DMS 273 (cell line): ENCODE measurements around the gene CHMP4B.

Experiments used
- DNase-seq: peaks from one replicate; lab custom pipeline; 2025; ENCODE audit not compliant: unreplicated experiment; lab: John Stamatoyannopoulos, UW

CHMP4B gene

DNA sequence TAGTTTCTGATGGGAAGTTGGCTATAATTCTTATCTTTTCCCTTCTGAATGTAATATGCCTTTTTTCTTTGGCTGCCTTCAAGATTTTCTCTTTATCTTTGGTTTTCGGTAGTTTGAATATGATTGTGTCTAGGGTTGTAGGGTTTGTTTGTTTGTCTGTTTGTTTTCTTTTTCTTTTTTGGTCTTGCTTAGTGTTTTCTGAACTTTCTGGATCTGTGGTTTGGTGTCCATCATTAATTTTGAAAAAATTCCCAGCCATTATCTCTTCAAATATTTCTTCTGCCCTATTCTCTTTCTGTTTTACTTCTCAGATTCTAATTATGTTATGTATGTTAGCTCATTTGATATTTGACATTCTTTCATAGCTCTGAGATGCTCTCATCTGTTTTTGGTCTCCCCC, 79.4 kb downstream of the CHMP4B start:
- DNase-seq, result no peak

GRCh38 chr20:33893314-33893713, 82.2 kb downstream of the CHMP4B start:
- no peak for DNase-seq

DNA sequence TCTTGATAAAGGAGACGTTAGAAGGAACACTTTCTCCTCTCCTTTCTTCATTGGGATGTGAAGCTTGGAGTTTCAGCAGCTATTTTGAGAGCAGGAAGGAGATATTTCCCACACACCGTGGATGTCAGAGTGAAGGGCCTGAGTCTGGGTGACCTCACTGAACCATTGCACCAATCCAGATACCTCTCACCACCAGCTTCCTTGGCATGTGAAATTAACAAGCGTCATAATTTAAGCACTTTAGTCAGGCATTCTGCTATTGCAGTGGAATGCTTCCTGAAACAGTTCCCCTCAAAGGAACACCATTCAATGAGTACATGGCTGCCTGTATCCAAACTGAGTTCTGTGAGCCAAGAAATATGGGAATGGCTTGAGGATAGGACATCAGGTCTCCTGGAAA, 83.7 kb downstream of the CHMP4B start:
- no peak for DNase-seq

DNA sequence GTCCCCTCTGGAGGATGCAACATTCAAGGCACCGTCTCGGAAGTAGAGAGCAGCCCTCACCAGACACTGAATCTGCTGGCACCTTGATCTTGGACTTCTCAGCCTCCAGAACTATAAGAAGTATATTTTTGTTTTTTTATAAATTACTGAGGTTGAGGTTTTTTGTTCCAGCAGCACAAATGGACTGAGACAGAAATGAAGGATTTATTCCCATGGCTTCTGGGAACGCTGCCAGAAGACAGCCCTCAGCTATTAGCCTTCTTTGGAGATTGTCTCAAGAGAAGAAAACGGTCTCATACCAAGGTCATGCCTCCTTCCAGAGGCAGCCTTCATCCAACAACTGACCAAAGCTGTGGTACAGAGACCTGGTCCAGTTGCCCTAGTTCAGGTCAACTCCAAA, 85.4 kb downstream of the CHMP4B start:
- DNase-seq, result peak; percentile 19

DNA sequence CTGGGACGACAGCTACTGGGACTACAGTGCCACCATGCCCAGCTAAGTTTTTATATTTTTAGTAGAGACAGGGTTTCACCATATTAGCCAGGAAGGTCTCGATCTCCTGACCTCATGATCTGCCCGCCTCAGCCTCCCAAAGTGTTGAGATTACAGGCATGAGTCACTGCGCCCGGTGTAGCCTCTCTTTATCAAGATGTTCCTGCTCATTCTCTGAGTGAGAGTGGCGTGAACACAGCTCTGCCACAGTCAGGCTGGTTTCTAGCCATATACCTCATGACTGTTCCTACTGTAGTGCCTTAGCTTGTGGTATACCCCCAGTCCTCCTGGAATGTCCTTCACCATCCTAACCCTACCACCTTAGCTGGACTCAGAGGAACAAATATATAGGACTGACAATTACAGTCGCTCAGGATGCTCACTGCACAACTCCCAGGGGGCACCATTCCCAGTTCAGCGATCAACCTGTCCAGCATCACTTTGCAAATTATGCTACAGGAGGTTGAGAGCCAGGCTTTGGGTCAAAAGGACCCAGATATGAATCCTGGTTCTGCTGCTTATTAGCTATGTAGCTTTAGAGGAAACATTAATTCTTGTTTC, 86.3 kb downstream of the CHMP4B start:
- peak; percentile 23 for DNase-seq

GRCh38 chr20:33899106-33899505, 88.0 kb downstream of the CHMP4B start:
- no peak for DNase-seq

GRCh38 chr20:33900521-33901131, 89.5 kb downstream of the CHMP4B start:
- DNase-seq, result no peak

- DNase-seq, result no peak
Measured at GRCh38 chr20:33901132-33901523, 90.0 kb downstream of the CHMP4B start.

- no peak for DNase-seq
Measured at GRCh38 chr20:33902011-33902410, 90.9 kb downstream of the CHMP4B start.
